OCI-LY1 (cell line): ENCODE data around the gene POLD2.

Source experiments
- EZH2 ChIP-seq: fragments of 200-600 bp; sonication (generic), shearing (Covaris generic); IDR thresholded peaks from 2 replicates; pipeline ENCODE4 v1.8.0; 2017; ENCODE audit warnings: borderline replicate concordance, mixed run types, mild to moderate bottlenecking, antibody characterized with exemption, low read length, moderate library complexity, mixed read lengths
- TF ChIP-seq, protein P1 (sequence below): fragments of 200-600 bp; sonication (generic), shearing (Covaris generic); IDR thresholded peaks from 2 replicates; pipeline ENCODE4 v1.5.1; 2017; ENCODE audit warnings: mild to moderate bottlenecking, antibody characterized with exemption, low read length, moderate library complexity, mixed read lengths

DNA sequence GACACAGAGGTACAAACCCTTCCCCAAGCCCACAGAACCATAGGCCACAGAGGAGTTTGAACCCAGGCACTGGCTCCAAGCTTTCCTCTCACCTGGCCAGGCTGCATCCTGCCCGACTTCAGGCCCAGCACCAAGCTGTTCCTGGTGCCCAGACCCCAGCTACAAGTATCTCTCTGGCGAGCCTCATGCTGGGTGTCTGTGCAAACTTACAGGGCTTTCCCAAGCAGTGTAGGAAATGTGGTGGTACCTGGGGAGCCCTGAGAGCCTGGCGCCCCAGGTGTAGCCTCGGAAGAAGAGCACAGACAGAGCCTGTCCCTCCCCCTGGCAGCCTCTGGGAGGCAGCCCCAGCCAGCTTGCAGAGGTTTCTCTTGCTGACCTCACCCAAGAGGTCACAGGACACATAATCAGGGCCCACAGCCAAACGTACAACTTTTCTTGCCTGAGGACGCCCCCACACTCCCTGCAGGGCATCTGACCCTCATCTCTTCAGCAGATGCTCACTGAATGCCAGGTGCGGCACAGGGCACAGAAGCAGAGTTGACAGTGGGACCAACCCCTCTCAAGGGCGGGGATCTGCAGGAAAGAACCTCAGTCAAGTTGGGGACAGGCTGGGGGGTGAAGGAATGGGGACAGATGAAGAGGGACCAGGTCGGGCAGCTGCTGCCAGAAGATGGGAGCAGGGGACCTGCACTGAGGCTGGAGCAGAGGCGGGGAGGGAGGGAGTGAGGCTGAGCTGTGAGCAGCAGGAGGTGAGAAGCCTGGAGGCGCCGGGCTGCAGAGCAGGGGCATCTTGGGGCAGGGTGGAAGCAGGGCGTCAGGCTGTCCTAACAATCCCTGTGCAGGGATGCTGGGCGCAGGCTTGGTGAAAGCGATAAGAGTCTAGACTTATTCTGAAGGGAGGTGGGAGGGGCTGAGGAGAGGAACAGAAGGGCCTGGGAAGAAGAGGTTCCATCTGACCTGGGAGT is 34.0 kb upstream of the POLD2 start:
- TF ChIP-seq, protein P1, sequence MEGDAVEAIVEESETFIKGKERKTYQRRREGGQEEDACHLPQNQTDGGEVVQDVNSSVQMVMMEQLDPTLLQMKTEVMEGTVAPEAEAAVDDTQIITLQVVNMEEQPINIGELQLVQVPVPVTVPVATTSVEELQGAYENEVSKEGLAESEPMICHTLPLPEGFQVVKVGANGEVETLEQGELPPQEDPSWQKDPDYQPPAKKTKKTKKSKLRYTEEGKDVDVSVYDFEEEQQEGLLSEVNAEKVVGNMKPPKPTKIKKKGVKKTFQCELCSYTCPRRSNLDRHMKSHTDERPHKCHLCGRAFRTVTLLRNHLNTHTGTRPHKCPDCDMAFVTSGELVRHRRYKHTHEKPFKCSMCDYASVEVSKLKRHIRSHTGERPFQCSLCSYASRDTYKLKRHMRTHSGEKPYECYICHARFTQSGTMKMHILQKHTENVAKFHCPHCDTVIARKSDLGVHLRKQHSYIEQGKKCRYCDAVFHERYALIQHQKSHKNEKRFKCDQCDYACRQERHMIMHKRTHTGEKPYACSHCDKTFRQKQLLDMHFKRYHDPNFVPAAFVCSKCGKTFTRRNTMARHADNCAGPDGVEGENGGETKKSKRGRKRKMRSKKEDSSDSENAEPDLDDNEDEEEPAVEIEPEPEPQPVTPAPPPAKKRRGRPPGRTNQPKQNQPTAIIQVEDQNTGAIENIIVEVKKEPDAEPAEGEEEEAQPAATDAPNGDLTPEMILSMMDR = no peak
- TF ChIP-seq EZH2 = no peak
